Fibroblast of skin of right biceps (primary cell): Measurements from ENCODE around the gene CNN2.

ENCODE experiments used
- DNase-seq: peaks from one replicate; pipeline ENCODE4 v3.0.0-alpha.2; 2013

The CNN2 gene

DNA sequence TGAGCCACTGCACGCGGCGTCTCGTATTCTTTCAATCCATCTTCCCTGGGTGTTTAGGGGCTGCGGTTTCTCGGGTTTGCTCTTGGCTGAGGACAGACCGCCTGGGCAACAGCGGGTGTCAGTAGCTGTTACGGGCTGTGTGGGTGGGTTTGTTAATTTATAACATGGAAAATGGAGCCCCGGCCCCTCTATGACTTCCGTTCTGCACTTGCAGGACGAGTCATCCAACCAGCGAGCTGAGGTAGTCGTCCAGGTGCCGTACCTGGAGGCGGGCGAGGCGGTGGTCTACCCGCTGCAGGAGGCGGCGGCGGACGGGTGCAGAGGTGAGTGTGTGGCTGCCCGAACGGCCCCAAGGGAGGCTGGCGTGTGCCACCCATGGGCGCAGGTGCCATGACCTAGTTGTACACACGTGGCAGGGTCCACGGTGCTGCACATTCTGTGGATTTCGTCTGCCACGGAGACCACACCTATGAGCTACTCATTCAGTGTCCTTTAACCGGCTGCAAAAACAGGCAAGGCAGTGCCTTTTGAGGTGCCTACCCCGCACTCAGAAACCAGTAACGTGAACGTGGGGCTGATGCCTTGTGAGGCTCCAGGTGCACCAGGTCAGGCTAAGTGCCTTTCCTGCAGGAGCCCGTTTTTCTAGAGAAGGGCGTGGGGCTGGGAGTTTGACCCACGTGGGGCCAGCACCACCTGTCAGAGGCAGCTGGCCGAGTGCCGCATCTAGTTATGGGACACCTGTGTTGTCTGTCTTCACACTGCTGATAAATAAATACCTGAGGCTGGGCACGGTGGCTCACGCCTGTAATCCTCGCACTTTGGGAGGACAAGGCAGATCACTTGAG, 57.8 kb downstream of the CNN2 start:
- DNase-seq, result no peak

DNA sequence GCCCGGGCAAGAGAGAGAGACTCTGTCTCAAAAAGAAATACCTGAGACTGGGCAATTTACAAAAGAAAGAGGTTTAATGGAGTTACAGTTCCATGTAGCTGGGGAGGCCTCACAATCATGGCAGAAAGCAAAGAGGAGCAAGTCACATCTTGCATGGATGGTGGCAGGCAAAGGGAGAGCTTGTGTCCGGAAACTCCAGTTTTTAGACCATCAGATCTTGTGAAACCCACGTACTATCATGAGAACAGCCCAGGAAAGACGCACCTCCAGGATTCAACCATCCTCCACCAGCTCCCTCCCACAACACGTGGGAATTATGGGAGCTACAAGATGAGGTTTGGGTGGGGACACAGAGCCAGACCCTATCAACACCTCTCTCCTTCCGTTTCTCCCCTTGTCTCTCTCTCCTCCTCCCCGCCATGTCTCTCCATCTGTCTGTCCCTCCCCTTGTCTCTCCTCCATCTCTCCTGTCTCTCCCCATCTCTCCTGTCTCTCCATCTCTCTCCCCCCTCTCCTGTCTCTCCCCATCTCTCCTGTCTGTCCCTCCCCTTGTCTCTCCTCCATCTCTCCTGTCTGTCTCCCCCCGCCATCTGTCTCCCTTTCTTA, 58.7 kb downstream of the CNN2 start:
- no peak for DNase-seq

DNA sequence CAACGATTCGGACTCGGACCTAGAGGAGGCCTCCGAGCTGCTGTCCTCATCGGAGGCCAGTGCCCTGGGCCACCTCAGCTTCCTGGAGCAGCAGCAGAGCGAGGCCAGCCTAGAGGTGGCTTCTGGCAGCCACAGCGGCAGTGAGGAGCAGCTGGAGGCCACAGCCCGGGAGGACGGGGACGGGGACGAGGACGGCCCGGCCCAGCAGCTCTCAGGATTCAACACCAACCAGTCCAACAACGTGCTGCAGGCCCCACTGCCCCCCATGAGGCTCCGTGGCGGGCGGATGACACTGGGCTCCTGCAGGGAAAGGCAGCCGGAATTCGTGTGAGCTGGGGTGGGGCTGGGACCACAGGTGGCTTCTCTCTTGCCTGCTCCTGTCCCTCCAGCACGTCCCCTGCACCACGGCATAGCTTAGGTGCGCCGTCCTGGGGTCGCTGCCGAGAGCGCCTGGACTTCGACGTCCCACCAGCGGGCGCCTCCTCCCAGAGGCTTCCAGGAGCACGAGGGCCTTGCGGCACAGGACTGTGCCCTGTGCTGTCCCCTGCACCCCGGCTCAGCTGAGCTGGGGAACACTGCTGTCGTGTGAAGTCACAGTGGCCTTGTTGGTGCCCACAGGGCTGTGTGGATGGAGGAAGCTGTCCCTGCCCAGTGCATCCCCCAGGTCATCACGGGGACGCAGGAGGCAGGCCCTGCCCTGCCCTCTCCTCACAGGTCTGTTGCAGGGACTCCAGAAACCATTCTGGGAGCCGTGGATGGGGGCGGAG, 59.5 kb downstream of the CNN2 start:
- no peak for DNase-seq

DNA sequence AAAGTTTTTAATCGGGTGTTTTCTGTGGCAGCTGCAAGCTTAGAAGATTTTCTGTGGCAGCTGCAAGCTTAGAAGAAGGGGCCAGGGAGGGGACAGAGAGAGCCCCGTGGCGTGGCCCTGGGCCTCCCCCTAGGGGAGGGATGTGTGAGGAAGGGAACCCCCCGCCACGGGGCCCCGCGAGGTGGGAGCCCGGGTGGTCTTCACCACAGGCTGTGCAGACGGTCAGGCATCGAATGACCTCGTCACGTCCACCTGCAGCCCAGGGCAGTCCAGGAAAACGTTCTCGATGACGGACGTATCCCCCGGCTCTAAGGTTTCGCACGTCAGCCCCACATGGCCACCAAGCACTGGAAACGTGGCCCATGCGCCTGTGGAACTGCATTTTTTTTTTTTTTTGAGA, 60.2 kb downstream of the CNN2 start:
- no peak for DNase-seq

DNA sequence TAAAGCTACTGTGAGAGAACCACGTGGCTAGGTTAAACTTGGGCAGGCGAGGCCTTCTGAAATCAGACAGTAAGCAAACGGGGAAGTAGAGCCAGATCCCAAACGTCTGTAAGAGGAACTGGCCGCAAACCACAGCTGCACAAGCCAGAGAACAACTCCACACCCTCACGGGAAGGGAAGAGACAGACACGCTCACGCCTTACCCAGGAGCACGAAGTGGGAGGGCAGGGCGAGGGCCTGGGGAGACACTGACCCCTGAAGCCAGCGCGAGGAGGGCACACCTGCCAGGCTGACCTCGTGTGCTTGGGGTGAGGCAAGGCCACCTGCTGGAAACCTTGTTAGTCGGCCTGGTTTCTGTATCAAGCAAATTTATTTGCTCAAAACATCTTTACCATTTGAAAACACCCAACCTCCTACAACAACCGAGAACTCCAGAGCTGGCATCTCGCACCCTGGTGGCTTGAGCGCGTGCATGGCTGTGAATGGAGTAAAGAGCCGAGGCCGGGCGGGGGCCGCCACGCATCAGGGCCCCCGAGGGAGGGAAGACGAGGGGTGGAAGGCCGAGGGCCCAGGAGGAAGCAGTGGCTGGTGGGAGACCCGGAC, 61.5 kb downstream of the CNN2 start:
- DNase-seq, result no peak

DNA sequence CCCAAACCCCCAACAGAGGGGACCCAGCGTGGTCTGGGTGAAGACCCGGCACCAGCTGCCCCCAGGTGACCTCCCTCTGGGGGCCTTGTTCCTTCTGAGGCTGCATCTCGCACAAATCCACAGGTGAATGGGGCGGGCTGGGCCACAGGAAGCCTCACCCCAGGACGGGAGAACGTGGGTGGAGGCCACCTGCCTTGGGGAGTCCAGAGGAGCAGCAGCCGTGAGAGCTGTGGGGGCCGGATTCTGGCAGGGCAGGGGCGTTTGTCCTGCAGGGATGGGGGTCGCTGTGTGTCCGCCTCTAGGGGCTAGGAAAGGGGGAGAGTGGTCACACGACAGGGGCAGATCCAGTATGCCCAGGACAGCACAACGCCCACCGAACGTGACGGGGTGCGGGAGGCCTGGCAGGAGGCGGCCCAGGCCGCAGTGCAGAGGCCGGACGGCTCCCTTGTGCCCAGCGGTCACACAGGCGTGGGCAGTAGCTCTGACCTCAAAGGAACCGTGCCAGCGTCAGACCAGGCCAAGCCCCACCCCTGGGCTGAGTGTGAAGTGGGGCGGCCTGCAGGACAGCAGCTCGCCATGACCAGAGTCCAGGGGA, 62.1 kb downstream of the CNN2 start:
- DNase-seq, result no peak
